GM19099 (cell line): ENCODE data around the gene FAM219A.

ENCODE experiments used
- POLR2A ChIP-seq: IDR thresholded peaks from 3 replicates; pipeline ENCODE4 v1.6.1; 2011; ENCODE audit warnings: low read depth; ENCODE audit not compliant: insufficient read length; ENCODE audit errors: extremely low read depth

The FAM219A gene

GRCh38 chr9:34380034-34380510 is 78.3 kb downstream of the FAM219A start:
- TF ChIP-seq POLR2A, result no peak

- TF ChIP-seq POLR2A, result no peak
These were observed 78.9 kb downstream of the FAM219A start for GRCh38 chr9:34379334-34380033.

- TF ChIP-seq POLR2A, result no peak
These were observed 79.9 kb downstream of the FAM219A start for GRCh38 chr9:34378376-34379060.

DNA sequence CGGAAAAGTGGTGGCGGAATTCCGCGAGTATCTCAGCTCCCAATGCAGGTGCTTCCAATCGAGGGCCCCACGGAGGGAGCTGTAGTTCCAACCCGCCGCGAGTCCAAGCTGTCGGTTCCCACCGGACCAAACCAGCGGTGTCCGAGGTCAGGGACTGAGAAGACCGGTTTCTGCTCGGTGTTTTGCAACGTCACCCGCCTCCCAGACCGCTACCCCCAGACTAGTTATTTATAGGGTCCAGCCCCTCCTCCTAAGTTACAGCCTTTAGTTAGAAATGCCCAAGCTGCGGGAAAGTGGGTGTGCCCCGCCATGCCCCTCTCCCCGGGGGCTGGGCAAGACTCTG is 81.0 kb downstream of the FAM219A start:
- no peak for TF ChIP-seq POLR2A

DNA sequence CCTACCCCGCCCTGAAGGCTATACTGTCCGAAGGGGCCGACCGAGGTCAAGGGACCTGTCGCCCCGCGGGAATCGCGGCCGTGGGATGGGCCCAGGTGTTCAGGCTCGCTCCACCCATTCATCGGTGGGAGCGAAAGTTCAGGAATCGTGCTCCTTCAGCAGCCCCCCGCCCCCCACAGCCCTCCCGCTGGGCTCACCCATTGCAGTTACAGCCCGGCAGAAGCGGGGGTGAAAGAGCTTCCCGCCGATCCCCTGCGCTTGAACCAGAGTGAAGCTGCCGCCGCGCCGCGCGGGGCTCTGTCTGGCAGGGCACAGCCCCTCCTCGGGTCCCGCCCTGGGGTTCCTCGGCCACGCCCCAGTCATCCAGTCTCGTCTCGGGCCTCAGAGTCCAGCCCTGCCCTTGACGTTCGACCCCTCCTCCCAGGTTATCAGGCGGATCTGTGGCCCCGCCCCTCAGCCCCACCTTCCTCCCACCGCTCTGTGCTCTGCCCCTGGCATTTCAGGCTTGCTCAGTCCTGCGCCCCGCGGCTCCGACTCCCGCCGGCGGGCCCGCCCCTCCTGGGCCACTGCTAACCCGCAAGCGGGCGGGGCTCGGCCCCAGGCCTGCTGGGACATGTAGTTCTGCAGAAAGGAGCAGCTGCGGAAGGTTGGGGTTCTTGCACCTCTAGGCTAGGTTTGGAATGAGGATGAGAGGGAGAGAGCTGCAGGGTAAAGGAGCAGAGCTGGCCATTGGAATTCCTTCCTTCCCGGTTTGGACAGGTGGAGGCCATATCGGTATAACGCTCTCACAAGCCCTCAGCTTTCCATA is 81.6 kb downstream of the FAM219A start, which contains the start of gene MYORG:
Gene MYORG (minus strand): TSS at position 303 of the 808 bp plus-strand sequence. CDS start 3,955 bp downstream, outside the sequence.
- TF ChIP-seq POLR2A, result peak; percentile 45

- no peak for TF ChIP-seq POLR2A
These were observed 82.3 kb downstream of the FAM219A start for GRCh38 chr9:34375901-34376595.

GRCh38 chr9:34374905-34375552 is 83.3 kb downstream of the FAM219A start:
- TF ChIP-seq POLR2A, result no peak

DNA sequence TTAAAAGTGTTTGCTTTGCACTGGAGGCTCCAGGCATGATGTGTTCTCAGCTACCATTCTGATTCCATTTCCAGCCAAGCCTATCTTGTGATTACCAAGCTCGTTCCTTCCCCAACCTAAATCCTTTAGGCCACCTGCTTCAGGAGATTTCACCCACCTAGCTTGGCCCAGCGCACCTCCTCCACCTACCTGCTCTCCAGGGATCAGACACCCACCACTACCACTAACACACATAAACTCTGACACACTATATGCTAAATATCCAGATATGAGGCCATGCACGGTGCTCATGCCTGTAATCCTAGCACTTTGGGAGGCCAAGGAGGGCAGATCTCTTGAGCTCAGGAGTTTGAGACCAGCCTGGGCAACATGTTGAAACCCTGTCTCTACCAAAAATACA is 84.0 kb downstream of the FAM219A start:
- TF ChIP-seq POLR2A, result no peak

GRCh38 chr9:34373749-34374148 is 84.6 kb downstream of the FAM219A start:
- no peak for TF ChIP-seq POLR2A

GRCh38 chr9:34372467-34373011 is 85.8 kb downstream of the FAM219A start:
- TF ChIP-seq POLR2A, result no peak

- TF ChIP-seq POLR2A, result no peak
These were observed 86.4 kb downstream of the FAM219A start for GRCh38 chr9:34371886-34372466.

DNA sequence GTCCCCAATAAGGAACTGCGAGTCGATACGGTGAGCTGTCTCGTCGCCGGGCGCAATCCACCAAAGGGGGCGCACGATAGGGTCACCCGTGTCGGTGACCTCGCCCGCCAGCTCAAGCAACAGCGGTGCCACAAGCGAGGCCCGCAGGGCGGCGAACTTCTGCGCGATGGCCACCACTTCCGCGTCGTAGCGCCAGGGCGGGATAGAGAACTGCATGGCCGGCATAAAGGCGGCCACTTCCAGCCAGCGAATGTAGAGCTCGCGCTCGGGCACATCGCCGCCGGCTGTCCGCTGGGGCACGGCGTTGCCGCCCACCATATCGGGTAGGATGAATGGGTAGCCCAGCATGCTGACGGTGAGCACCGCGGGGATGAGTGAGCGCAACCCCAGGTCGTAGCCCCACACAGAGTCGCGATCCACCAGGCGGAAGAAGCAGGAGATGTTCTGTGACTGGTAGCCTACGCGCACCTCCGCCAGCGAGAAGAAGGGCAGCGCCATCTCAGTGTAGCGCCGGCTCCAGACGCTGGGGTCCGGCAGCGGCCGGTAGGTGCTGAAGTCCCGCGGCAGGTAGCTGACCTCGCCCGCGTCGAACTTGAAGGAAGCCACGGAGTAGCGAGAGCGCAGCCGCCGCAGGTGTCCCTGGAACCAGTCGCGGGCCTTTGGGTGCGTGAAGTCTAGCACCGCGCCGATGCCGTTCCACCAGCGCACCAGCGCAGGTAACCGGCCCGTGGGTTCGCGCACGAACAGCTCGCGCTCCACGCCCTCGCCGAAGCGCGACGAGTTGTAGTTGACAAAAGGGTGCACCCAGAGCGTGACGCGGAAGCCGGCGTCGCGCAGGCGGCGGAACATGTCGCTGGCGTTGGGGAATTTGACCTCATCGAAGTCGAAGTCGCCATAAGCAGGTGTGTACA is 87.1 kb downstream of the FAM219A start:
- TF ChIP-seq POLR2A, result no peak
